Activated T-helper 1 cell treated with anti-CD3 and anti-CD28 coated beads, Interleukin-2, amount 50 U/mL, for 16 hours (primary cell): Measurements from ENCODE around the gene ZNF800.
A peak's percentile ranks its signal among the peaks of the same experiment; 100 is the strongest.
"Not testable (repeated sequence)": the region's sequence is repeated elsewhere in the genome, so short reads cannot be mapped to it uniquely, and the experiment has no call there.

ENCODE experiments used
- DNase-seq, 2 donors: peaks; one replicate each; pipeline ENCODE4 v3.0.0-alpha.2; 2020; ENCODE audit warnings: low read depth in 1 of 2, low spot score in 1 of 2

Gene ZNF800, protein sequence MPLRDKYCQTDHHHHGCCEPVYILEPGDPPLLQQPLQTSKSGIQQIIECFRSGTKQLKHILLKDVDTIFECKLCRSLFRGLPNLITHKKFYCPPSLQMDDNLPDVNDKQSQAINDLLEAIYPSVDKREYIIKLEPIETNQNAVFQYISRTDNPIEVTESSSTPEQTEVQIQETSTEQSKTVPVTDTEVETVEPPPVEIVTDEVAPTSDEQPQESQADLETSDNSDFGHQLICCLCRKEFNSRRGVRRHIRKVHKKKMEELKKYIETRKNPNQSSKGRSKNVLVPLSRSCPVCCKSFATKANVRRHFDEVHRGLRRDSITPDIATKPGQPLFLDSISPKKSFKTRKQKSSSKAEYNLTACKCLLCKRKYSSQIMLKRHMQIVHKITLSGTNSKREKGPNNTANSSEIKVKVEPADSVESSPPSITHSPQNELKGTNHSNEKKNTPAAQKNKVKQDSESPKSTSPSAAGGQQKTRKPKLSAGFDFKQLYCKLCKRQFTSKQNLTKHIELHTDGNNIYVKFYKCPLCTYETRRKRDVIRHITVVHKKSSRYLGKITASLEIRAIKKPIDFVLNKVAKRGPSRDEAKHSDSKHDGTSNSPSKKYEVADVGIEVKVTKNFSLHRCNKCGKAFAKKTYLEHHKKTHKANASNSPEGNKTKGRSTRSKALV

DNA sequence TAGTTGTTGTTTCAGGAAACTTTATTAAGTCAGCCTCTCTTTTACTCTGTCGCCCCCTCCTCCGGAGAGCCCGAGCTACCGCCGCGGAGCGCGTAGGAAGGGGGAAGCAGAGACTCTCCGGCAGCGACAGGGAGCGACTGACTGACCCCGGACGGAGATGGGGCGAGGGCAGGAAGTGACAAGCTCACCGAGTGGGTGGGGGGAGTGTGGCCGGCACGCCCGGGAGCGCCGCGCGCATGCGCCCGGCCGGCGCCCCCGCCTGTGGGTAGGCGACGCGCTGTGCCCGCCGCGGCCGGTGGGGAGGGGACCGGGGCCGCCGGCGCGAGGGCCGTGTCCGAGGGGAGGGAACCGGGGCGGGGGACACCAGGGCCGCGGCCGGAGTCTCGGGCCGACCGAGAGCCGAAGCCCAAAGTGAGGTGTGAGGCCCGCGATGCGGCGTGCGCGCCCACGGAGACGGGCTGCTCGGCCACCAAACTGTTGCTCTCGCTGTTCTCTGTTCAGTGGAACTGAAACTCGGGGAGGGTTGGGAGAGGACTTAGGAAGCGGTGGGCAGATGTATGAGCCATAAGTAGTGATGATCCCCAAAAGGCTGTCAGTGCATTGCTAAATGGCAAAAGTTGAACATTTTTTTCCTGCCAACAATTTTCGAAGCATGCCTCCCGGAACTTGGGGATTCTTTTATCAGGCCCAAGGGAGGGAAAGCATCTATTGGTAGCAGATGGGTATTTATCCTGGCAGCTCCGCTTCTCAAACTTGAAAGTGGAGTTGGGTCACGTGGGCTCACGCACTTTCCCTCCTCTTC is at the start of gene ZNF800:
ZNF800 (minus strand) TSS at position 143 of the 802 bp plus-strand sequence. CDS start 1,151 bp downstream, outside the sequence.
- peak; percentile 71 to 82 for DNase-seq

DNA sequence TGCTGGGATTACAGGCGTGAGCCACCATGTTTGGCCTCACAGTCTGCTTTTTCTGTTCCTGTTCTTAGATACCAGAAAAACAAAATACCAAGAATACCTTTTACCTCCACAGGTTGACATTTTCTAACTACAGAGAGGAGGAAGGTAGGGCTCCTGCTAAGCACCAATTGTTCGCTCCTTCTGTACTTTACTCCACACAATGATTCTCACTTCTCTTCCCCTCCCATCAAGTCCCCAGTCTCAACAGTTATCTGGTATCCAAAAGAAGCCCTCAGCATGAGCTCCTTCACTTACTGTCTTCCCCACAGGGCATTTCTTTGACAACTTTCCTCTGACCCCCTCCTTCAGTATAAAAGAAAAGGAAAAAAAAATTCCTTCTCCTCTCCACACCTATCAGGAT is 47.7 kb upstream of the ZNF800 start:
- DNase-seq = no peak

DNA sequence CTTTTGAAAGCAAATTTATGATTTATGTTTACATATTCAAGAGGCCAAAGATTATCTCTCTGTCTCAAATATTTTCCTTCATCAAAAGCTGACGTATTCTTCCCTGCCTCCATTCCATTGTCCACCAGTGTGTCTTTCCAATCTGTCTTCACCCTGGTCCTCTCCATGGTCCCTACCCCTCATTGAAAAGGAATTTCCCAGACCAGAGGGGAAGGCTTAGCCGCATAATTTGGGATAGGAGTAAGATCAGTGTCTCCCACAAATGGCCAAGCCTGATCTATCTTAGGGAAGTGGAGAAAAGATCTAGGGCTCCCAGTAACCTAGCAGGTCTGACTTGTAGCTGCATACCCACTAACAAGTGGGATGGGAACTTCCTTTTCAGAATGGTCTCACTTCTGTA is 46.3 kb upstream of the ZNF800 start:
- DNase-seq = no peak

DNA sequence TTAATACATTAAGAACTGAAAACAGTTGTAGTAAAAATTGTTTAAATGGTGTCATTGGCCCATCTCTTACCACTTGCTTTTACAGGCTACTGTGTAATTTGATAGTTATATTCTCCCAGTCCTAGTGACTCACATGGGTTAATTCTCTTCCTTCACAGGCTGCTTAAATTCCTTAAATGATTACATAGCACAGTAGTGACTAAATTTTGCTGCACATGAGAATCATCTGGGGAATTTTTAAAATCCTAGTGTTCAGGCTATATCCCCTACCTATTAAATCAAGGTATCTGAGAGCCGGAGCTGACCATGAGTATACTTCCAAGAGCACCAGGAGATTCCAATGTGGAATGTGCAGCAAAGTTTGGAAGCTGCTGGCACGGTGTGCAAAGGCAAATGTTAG is 45.3 kb upstream of the ZNF800 start:
- DNase-seq = no peak

DNA sequence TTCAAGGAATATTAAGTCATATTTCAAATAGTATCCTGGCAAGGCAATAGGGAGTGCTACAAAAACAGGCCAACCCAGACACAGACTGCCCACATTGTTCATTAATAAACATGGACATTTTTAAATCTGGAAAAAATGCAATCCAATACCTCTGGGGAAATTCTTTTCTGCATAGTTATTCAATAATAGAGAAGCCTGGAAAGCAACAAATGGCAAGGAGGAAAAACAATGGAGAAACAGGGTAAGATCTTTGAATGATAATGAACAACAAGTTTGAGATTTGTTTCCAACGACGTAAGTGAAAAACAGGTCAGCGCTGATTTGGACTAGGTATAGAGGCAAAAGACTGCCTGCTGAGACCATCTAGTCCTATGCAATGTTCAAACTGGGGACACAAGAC is 44.7 kb upstream of the ZNF800 start:
- no peak for DNase-seq

DNA sequence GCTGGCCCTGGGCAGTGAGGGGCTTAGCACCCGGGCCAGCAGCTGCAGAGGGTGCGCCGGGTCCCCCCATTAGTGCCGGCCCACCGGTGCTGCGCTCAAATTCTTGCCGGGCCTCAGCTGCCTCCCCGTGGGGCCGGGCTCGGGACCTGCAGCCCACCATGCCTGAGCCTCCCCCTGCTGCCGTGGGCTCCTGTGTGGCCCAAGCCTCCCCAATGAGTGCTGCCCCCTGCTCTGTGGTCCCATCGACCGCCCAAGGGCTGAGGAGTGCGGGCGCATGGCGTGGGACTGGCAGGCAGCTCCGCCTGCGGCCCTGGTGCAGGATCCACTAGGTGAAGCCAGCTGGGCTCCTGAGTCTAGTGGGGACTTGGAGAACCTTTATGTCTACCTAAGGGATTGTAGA is 36.8 kb upstream of the ZNF800 start:
- DNase-seq = not testable (repeated sequence)

DNA sequence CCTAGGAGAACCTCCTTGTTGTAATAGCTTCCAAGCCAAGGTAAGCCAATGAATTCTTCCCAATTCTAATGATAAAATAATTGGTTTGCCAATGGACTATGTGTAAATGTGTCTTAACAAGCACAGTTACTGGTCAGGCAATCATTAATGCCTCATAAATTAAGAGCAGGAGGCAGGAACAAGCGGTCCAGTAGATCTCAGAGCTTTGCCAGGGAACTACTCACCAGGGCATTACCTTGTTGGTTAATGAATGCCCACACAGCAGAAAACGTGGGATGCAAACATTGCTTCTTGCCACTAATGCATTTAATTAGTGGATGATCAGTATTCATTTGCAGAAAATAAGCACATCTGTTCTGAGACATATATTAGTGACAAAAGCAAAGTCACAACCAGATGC is 26.7 kb upstream of the ZNF800 start:
- DNase-seq = no peak

DNA sequence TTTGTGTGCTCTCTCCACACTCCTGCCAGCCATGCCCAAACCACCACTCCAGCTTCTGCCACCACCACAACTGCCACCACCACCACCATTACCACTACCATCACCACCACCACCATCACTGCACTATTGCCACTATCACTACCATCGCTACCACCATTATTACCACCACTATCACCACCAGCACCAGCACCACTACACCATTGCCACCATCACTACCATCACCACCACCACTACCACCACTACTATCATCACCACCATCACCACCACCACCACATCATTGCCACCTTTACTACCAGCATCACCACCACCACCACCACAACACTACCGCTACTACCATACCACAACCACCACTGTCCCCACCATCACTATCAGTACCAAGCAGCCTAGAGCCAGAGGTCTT is 26.0 kb upstream of the ZNF800 start:
- DNase-seq = no peak

DNA sequence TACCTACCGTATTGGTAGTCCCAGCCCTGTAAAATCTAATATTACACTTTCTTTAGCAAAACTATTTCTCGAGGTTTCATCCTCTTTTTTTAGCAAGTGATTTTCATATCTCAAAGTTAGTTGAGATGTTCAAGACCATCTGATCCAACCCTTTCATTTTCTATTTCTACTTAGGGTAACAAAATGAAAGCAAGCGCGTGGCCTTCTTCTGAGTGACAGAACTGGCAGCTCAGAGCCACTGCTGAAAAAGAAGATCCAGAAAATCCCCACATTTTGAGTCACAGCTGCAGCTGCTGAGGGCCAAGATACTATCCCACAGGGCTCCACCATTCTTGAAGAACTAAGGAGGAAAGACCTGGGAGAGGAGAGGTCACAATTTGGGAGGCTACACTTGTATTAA is 24.8 kb upstream of the ZNF800 start:
- DNase-seq = no peak

DNA sequence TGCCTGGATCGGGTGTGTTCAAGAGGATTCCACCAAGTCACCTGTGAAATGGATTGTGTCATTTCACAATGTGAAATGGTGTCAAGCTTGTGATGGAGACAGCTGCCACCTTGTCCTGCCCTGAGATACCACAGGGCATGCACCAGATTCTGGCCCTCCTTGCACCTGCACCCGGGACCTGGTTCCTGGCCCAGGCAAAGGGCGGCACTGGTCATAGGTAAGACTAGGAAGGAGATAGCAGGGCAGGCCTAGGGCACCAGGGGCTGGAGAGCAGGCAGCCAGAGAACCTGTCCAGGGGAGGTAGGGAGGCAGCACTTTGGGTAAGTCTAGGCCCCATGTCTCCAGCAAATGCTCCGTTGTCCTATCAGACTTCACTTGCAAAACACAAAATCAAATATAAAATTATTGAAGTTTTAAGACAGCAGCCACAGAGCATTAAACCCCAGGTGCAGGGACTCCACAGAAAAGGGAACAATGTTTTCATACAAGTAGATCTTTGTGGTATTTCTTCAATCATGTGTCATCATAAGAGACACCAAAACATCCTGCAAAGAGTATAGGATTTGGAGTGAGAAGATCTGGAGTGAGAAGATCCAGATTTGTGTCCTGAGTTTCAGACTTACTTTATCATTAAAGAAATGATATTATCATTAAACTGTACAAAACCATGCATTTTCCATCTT is 22.7 kb upstream of the ZNF800 start:
- no peak for DNase-seq

DNA sequence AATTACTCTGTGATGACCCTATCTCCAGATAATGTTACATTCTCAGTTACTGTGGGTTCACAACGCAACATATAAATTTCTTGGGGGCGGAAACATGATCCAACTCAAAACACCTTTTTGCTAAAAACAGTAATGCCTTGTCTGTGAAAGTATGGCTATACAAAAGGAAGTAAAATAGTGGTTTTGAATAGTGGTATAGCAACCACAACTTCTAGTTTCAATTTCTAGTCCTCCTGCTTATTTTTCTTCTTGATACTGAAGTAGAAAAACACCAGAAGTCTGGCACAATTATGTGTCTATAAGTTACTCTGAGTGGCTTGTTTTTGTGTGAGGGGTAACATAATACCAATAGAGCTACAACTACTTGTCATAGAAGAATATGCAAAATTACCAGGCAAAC is 21.5 kb upstream of the ZNF800 start:
- no peak for DNase-seq

DNA sequence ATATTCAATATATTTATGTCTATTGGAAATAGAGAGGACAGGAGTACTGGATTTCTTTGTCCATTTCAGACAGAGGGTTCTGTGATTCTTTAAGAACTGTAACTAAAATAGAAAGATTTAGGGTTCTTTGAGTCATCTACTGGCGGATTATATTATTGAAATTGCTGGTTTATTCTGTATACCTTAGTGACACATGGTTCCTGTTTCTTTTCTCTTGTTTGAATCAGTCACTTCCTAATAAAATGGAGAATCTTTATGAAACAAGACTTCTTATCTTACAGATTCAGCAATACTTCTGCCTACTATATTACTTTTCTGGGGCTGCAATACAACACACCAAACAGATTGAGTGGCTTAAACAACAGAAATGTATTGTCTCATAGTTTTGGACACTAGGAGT is 20.8 kb upstream of the ZNF800 start:
- no peak for DNase-seq

DNA sequence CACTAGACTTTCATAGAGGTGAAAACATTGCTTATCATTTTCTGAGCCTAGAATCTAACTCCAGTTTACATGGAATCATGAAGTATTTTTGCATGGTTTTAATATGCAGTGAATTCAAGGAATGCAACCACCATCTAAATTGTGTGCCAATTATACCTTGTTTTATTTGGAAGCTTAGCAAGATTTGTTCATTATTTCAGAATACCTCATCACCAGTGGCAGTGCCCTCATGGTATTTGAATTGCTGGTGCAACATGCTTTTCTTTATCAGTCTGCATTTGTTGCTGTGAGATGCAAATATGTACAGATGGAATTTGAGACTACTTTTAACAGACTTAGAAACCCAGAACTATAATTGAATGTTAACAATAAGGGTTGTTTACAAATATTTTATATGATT is 18.7 kb upstream of the ZNF800 start:
- no peak for DNase-seq

DNA sequence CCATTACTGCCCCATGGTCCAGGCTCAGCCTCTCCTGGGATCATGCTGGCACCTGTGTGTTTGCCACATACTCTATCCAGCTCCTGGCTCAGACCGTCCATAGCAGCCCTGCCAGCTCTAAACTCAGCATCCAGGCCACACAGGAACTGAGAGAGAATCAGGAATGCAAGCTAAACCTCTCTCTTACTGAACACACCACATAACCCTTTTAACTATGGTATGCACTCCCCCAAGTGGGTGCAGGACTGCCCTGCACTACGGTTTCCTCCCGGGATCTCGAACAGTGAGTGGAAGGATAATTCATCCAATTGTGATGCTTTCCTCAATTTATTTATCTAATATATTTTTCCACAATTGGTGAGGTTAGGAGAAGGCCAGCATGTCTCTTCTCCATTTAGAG is 17.1 kb upstream of the ZNF800 start:
- DNase-seq = no peak

DNA sequence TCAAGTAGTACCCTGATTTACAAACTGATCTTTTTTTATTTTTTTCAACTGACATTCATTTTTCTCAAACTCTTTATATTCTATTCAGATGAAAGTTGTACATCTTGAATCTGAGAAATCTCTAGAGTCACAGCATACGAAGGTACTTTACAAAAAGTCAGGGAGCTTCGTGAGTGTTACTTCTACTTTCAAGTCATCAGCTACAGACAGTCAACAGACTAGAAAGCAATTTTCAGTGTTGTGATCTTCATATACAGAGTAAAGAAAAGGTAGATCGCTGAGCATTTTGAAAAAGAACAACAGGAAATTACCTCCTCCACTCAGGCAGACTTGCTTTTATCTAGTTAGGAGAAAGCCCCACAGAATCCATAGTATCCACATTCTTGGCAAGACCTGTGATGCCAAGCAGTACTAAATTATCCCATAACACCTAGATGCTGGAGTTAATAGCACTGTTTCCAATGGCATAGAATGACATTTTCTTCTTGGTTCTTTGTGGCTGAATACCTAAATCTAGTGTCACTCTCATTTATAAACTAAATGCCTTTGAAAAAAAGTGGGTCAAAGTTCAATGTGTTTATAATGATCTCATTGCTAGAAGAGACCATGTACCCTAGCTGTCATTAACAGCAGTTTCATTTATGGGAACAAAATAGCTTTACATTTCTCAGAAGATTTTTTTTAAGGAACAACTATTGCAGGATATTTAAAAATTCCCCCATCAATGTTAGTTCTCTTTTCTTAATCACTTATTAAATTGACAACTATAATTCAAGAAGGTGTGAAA is 12.0 kb upstream of the ZNF800 start:
- no peak for DNase-seq

DNA sequence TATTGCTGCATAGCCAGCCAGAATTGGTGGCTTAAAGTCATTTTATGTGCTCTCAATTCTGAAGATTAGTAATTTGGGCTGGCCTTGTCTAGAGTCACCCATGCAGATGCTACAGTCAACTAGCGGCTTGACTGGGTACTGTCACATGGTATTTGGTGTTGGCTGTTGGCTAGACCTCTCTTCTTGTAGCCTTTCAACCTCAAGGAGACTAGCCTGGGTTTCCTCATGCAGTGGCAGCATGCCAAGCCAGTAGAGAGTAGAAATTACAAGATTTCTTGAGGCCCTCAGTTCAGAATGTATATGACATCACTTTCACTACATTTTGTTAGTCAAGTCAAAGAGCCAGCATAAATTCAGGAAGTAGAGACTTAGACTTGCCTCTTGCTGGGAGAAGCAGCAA is 3.7 kb upstream of the ZNF800 start:
- DNase-seq = no peak

DNA sequence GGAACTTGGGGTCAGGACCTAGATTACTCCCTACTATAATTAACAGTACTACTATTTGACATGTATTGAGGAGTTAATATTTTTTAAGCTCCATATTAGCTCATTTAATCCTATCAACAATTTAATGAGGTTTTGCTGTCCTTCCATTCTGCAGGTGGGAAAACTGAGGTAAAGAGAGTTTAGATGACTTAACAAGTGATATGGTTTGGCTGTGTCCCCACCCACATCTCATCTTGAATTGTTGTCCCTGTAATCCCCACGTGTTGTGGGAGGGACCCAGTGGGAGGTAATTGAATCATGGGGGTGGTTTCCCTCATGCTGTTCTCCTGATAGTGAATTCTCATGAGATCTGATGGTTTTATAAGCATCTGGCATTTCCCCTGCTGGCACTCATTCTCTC is 2.6 kb upstream of the ZNF800 start:
- DNase-seq = not testable (repeated sequence)

DNA sequence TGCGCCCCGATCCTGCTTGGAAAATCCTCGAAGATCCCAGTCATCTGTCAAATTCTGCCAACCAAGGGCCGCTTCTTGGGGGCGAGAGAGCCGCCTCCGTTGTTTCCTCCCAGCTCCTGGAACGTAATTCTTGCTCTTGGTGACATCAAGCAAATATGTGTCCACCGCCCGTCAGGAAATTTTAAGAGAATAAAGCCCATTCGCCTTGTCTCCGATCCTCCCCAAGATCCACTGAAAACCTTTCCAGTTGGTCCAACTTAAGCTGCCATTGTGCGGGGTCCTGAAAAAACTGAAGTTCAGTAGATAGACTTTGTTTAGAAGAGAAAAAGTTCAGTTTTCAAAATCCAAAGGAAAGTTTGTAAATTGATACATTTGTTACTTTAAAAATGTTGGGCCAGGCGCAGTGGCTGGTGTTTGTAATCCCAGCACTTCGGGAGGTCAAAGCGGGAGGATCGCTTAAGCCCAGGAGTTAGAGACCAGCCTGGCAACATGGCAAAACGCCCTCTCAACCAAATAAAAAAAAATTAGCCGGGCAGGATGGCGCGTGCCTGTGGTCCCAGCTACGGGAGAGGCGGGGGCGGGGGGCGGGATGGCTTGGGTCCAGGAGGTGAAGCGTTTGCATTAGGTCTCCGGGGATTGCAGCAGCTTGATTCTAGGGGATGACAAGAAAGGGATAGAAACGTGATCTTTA is 1.0 kb upstream of the ZNF800 start:
- DNase-seq = no peak

DNA sequence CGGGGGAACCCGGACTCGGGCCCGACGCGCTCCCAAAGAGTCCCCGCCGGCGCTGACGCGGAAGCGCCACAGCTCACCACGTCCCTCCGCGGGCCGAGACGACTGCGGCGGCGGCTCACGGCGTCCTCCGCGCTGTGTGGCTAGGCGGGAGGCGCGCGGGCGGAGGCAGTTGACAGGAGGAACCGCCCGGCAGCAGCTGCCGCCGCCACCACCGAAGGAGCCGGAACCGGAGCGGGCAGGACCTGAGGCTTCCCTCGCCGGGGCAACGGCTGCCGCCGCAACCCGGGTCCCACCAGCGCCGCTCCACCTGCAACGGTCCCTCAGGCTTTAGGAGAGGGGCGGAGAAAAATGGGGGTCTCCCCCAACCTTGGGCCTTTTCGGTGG is 334 bp downstream of the ZNF800 start:
- DNase-seq = peak; percentile 39 to 57

DNA sequence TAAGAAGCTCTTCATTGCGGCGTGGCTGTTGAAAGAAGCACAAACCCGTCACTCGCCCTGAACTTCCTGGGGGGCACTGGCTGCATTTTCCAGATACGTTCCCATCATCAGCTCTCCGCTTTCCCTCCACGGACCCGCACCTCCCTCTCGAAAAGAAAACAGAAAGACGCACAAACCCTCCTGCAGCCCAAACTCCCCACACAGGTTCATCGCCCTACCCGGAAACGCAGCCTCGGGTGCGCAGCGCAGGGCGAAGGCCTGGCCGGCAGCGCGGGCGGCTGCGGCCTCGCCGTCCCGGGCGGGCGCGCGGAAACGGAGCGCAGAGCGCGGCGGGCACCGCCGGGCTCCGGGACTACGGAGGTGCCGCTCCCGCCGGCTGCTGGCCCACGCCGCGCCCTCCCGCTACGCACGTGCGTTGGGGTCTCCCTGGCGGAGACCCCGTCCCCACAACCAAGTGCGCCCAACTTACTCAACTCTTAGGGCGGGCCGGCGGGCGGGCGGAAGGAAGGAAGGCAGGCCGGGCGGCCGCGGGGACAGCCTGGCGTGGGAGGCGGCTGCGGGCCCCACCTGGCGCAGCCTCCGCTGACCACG is 822 bp downstream of the ZNF800 start:
- peak; percentile 23 to 26 for DNase-seq
